GM10248 (cell line): ENCODE results near the gene TECPR1.

Experiments
- CTCF ChIA-PET: fragments of 300-600 bp; sonication (Branson Sonifier 250); formaldehyde crosslinking; extraction: SDS; loops from one replicate; lab custom pipeline; 2021; ENCODE audit warnings: antibody characterized with exemption; lab: Yijun Ruan, JAX
- POLR2A ChIA-PET: fragments of 350-650 bp; sonication (Branson Sonifier 250); formaldehyde crosslinking; extraction: SDS; loops from one replicate; lab custom pipeline; 2020; ENCODE audit warnings: antibody characterized with exemption; lab: Yijun Ruan, JAX
- DNase-seq: peaks from one replicate; pipeline ENCODE4 v3.0.0; 2012; ENCODE audit errors: extremely low spot score
- CTCF ChIP-seq: IDR thresholded peaks from 2 replicates; pipeline ENCODE4 v1.5.1; 2012; ENCODE audit warnings: mild to moderate bottlenecking, low read depth; ENCODE audit errors: extremely low read depth, missing control alignments, control extremely low read depth

TECPR1 gene

GRCh38 chr7:98171449-98171848, 80.6 kb downstream of the TECPR1 start:
- POLR2A ChIA-PET: interaction anchor here (0.6 kb wide), 1 partner anchor 136 kb away, joined by 3 read pairs; no protein-coding TSS in a partner anchor

GRCh38 chr7:98170966-98171365, 81.1 kb downstream of the TECPR1 start:
- TF ChIP-seq CTCF: no peak
- POLR2A ChIA-PET: no interaction called here
- CTCF ChIA-PET: interaction anchor here (0.7 to 12.7 kb wide), 4 partner anchors 9 to 151 kb away, joined by 4 to 385 read pairs (median 8); no protein-coding TSS in a partner anchor
- no peak for DNase-seq

More at GRCh38 chr7:98171449-98171848, 80.6 kb downstream of the TECPR1 start:
- no peak for DNase-seq
- CTCF ChIA-PET: interaction anchor here (0.7 to 12.7 kb wide), 3 partner anchors 9 to 152 kb away, joined by 4 to 385 read pairs (median 4); no protein-coding TSS in a partner anchor
- no peak for TF ChIP-seq CTCF

- TF ChIP-seq CTCF: no peak
- POLR2A ChIA-PET: interaction anchor here (0.5 kb wide), 1 partner anchor 36 kb away, joined by 3 read pairs; no protein-coding TSS in a partner anchor
- CTCF ChIA-PET: interaction anchor here (0.7 to 12.7 kb wide), 54 partner anchors 10 to 1064 kb away, joined by 3 to 385 read pairs (median 5); partner anchors contain the start of gene LMTK2
- no peak for DNase-seq
Measured at GRCh38 chr7:98168904-98169621, 83.0 kb downstream of the TECPR1 start.

GRCh38 chr7:98168181-98168903, 83.7 kb downstream of the TECPR1 start:
- peak; percentile 87 for DNase-seq
- POLR2A ChIA-PET: interaction anchor here (0.5 kb wide), 1 partner anchor 35 kb away, joined by 3 read pairs; no protein-coding TSS in a partner anchor
- peak; percentile 61 for TF ChIP-seq CTCF
- CTCF ChIA-PET: interaction anchor here (0.6 to 12.7 kb wide), 59 partner anchors 10 to 1064 kb away, joined by 3 to 385 read pairs (median 4); partner anchors contain the start of gene LMTK2

- ChIA-PET POLR2A (no interaction called here), CTCF (interaction anchor here (0.9 to 12.7 kb wide), 25 partner anchors 10 to 161 kb away, joined by 3 to 385 read pairs (median 6); partner anchors contain the start of gene LMTK2)
- DNase-seq: no peak
- no peak for TF ChIP-seq CTCF
Measured at GRCh38 chr7:98167653-98168052, 84.4 kb downstream of the TECPR1 start.

- ChIA-PET CTCF (interaction anchor here (1.2 to 12.7 kb wide), 12 partner anchors 9 to 147 kb away, joined by 3 to 385 read pairs (median 13); partner anchors contain the start of gene LMTK2), POLR2A (no interaction called here)
- DNase-seq: no peak
- TF ChIP-seq CTCF: no peak
Measured at GRCh38 chr7:98166668-98166970, 85.4 kb downstream of the TECPR1 start.
